Breast epithelium (tissue), 4 donors: ENCODE results near the gene RPH3AL. TPM values are rescaled to one million over a fixed set of nuclear protein-coding genes. Genes with fewer than 3 reads are reported as not detected.
A peak's percentile ranks its signal among the peaks of the same experiment; 100 is the strongest.

Experiments used
- DNase-seq, 2 donors: peaks; one replicate each; pipeline ENCODE4 v3.0.0-alpha.2; 2019; ENCODE audit warnings: low spot score in 2 of 2
- H3K27ac ChIP-seq, 2 donors: fragments of 200-600 bp; sonication (generic) in 1 of 2; one replicate each; pipeline ENCODE4 v1.5.1; 2016 to 2019; ENCODE audit warnings: mild to moderate bottlenecking in 1 of 2
- H3K27me3 ChIP-seq, 2 donors: fragments of 200-600 bp; sonication (generic) in 1 of 2; one replicate each; pipeline versions ENCODE4 v1.5.1 to v1.6.0; 2017 to 2019; ENCODE audit warnings: control low read depth in 1 of 2, mild to moderate bottlenecking in 1 of 2
- H3K36me3 ChIP-seq: fragments of 200-600 bp; one replicate; pipeline ENCODE4 v1.5.1; 2019
- H3K4me1 ChIP-seq, 2 donors: fragments of 200-600 bp; sonication (generic); one replicate each; pipeline ENCODE4 v1.5.1; 2016 to 2019; ENCODE audit warnings: control low read depth in 1 of 2
- H3K4me3 ChIP-seq, 3 donors: fragments of 200-600 bp; sonication (generic); 1 replicate in 2 of 3; 2 replicates in 1 of 3; pipeline ENCODE4 v1.5.1; 2016 to 2019; ENCODE audit warnings: mild to moderate bottlenecking in 3 of 3, moderate library complexity in 2 of 3
- H3K9me3 ChIP-seq, 2 donors: fragments of 200-600 bp; sonication (generic) in 1 of 2; one replicate each; pipeline ENCODE4 v1.5.1; 2016 to 2019; ENCODE audit warnings: control low read depth in 1 of 2
- POLR2A ChIP-seq: fragments of 450-650 bp; IDR thresholded peaks from one replicate; pipeline ENCODE4 v1.6.1; 2016; ENCODE audit warnings: antibody characterized with exemption, mild to moderate bottlenecking, moderate library complexity
- POLR2AphosphoS5 ChIP-seq, 3 donors: sonication (generic); formaldehyde crosslinking; IDR thresholded peaks; one replicate each; pipeline ENCODE4 v1.6.1; 2017; ENCODE audit warnings: antibody characterized with exemption in 3 of 3
- intact Hi-C: fragments of 100-400 bp; cut with DNase I; formaldehyde crosslinking; loops from one replicate; pipeline ENCODE4 v1.15.1; 2023; ENCODE audit warnings: low total_unique reads
- total RNA-seq, 3 donors: library from RNA; depleted of rRNA; stranded (reverse); fragments of >200 nt; gene quantifications; one replicate each; pipeline ENCODE4 v1.1.0, GENCODE V29; 2016
- TF ChIP-seq, protein P1 (sequence below), 3 donors: fragments of 450-650 bp; IDR thresholded peaks; one replicate each; pipeline ENCODE4 v1.5.1; 2016 to 2017; ENCODE audit warnings: antibody characterized with exemption in 3 of 3, mild to moderate bottlenecking in 3 of 3, moderate library complexity in 3 of 3

The RPH3AL gene
- total RNA-seq, 3 donors from 2014 or later: 9.6 to 15.7 (median 15.4) TPM

GRCh38 chr17:164303-165235, 188.0 kb downstream of the RPH3AL start:
- Histone ChIP-seq H3K27me3 (no peaks in the 10 kb centered on the region), H3K4me1 (no peaks in the 10 kb centered on the region), H3K36me3 (no peaks in the 10 kb centered on the region), H3K9me3 (no peaks in the 10 kb centered on the region), H3K27ac (no peak overlapping the region), H3K4me3 (no peak overlapping the region)
- DNase-seq: no peak
- TF ChIP-seq, protein P1, sequence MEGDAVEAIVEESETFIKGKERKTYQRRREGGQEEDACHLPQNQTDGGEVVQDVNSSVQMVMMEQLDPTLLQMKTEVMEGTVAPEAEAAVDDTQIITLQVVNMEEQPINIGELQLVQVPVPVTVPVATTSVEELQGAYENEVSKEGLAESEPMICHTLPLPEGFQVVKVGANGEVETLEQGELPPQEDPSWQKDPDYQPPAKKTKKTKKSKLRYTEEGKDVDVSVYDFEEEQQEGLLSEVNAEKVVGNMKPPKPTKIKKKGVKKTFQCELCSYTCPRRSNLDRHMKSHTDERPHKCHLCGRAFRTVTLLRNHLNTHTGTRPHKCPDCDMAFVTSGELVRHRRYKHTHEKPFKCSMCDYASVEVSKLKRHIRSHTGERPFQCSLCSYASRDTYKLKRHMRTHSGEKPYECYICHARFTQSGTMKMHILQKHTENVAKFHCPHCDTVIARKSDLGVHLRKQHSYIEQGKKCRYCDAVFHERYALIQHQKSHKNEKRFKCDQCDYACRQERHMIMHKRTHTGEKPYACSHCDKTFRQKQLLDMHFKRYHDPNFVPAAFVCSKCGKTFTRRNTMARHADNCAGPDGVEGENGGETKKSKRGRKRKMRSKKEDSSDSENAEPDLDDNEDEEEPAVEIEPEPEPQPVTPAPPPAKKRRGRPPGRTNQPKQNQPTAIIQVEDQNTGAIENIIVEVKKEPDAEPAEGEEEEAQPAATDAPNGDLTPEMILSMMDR (IDR thresholded peaks at IDR 0.05): peak in 2 of 3 donors; percentile 14 to 15
- TF ChIP-seq POLR2AphosphoS5 (IDR thresholded peaks at IDR 0.05) (no peak), POLR2A (no peak)
- intact Hi-C loops: no loop called here

GRCh38 chr17:163514-164098, 189.0 kb downstream of the RPH3AL start:
- H3K4me3 ChIP-seq: no peak overlapping the region
- H3K27me3 ChIP-seq: no peaks in the 10 kb centered on the region
- DNase-seq: no peak
- no peaks in the 10 kb centered on the region for H3K36me3 ChIP-seq
- no peaks in the 10 kb centered on the region for H3K4me1 ChIP-seq
- intact Hi-C loops: loop anchor here (2.0 kb wide), 1 partner anchor 21 kb away; no protein-coding TSS in a partner anchor
- H3K9me3 ChIP-seq: no peaks in the 10 kb centered on the region
- TF ChIP-seq POLR2A (no peak), POLR2AphosphoS5 (IDR thresholded peaks at IDR 0.05) (no peak)
- TF ChIP-seq, protein P1 (IDR thresholded peaks at IDR 0.05): no peak
- no peak overlapping the region for H3K27ac ChIP-seq

- Histone ChIP-seq H3K36me3 (no peaks in the 10 kb centered on the region), H3K9me3 (no peaks in the 10 kb centered on the region), H3K27me3 (no peaks in the 10 kb centered on the region), H3K4me3 (no peak overlapping the region), H3K27ac (no peak overlapping the region), H3K4me1 (no peaks in the 10 kb centered on the region)
- DNase-seq: no peak
- no peak for TF ChIP-seq POLR2AphosphoS5 (IDR thresholded peaks at IDR 0.05)
- no peak for TF ChIP-seq POLR2A
- TF ChIP-seq, protein P1 (IDR thresholded peaks at IDR 0.05): no peak
- intact Hi-C loops: loop anchor here (2.0 kb wide), 1 partner anchor 22 kb away; no protein-coding TSS in a partner anchor
These were observed 189.9 kb downstream of the RPH3AL start for GRCh38 chr17:162689-163088.

Other genes with a start within 250 kb of the RPH3AL start
- not detected for gene SCGB1C2, start 215.2 kb downstream of the RPH3AL start, total RNA-seq
- 10 to 100 TPM in 1 of 3 donors, 1 to 10 TPM in 2; 5.9 to 22.9 (median 6.7) TPM for gene DOC2B, start 171.2 kb downstream of the RPH3AL start, total RNA-seq
- 10 to 100 TPM in 2 of 3 donors, 1 to 10 TPM in 1; 4.7 to 37.4 (median 19.3) TPM for gene RFLNB, start 93.1 kb upstream of the RPH3AL start, total RNA-seq